PFSK-1 (cell line): Measurements from ENCODE around the gene KLF16.

Experiments used
- FOXP2 ChIP-seq: optimal IDR thresholded peaks from 2 replicates; pipeline ENCODE3; 2011; ENCODE audit warnings: borderline replicate concordance, control low read depth, inconsistent platforms; ENCODE audit not compliant: insufficient read depth; ENCODE audit errors: extremely low read length, extremely low read depth
- POLR2AphosphoS5 ChIP-seq: IDR thresholded peaks from 2 replicates; pipeline ENCODE4 v1.6.1; 2012; ENCODE audit warnings: low read depth, mild to moderate bottlenecking, control low read depth, low read length, moderate library complexity
- SIN3A ChIP-seq: IDR thresholded peaks from 2 replicates; pipeline ENCODE4 v1.6.1; 2012; ENCODE audit warnings: mild to moderate bottlenecking, low read length, moderate library complexity, borderline replicate concordance; ENCODE audit not compliant: insufficient read depth
- TAF1 ChIP-seq: IDR thresholded peaks from 2 replicates; pipeline ENCODE4 v1.6.1; 2012; ENCODE audit warnings: low read length, control low read depth, borderline replicate concordance; ENCODE audit not compliant: insufficient read depth
- TF ChIP-seq, protein P1 (sequence below), 2 experiments: IDR thresholded peaks; 2 replicates each; pipeline versions ENCODE4 v1.6.1 to v1.8.0; 2011 to 2012; ENCODE audit warnings: low read depth in 2 of 2, low read length in 2 of 2, control low read depth in 1 of 2, inconsistent platforms in 1 of 2, mild to moderate bottlenecking in 1 of 2, moderate library complexity in 1 of 2; ENCODE audit not compliant: insufficient read depth in 1 of 2

The KLF16 gene

DNA sequence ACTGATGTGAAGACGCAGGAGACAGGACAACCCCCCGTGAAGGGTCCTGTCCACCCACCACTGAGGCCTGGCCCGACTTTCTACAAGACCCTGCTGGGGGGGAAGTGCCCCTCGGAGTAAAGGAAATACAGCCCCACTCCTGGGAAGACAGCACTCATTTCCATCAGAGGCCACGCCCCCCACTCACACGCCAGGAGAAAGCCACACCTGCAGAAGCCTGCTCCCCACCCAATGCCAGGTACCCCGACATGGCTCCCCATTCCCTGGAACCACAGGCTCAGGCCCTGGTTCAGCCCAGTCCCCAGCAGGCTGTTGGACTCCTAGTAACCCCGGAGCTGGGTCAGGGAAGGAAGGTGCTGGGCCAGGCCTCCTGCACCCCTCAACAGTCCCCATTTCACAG is 40.4 kb downstream of the KLF16 start:
- TF ChIP-seq POLR2AphosphoS5 (no peak), TAF1 (no peak), FOXP2 (no peak)
- TF ChIP-seq, protein P1, sequence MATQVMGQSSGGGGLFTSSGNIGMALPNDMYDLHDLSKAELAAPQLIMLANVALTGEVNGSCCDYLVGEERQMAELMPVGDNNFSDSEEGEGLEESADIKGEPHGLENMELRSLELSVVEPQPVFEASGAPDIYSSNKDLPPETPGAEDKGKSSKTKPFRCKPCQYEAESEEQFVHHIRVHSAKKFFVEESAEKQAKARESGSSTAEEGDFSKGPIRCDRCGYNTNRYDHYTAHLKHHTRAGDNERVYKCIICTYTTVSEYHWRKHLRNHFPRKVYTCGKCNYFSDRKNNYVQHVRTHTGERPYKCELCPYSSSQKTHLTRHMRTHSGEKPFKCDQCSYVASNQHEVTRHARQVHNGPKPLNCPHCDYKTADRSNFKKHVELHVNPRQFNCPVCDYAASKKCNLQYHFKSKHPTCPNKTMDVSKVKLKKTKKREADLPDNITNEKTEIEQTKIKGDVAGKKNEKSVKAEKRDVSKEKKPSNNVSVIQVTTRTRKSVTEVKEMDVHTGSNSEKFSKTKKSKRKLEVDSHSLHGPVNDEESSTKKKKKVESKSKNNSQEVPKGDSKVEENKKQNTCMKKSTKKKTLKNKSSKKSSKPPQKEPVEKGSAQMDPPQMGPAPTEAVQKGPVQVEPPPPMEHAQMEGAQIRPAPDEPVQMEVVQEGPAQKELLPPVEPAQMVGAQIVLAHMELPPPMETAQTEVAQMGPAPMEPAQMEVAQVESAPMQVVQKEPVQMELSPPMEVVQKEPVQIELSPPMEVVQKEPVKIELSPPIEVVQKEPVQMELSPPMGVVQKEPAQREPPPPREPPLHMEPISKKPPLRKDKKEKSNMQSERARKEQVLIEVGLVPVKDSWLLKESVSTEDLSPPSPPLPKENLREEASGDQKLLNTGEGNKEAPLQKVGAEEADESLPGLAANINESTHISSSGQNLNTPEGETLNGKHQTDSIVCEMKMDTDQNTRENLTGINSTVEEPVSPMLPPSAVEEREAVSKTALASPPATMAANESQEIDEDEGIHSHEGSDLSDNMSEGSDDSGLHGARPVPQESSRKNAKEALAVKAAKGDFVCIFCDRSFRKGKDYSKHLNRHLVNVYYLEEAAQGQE (IDR thresholded peaks at IDR 0.05; ENCODE audit: insufficient read depth in 1 of 2, low read depth in 2 of 2, low read length in 2 of 2) = no peak

DNA sequence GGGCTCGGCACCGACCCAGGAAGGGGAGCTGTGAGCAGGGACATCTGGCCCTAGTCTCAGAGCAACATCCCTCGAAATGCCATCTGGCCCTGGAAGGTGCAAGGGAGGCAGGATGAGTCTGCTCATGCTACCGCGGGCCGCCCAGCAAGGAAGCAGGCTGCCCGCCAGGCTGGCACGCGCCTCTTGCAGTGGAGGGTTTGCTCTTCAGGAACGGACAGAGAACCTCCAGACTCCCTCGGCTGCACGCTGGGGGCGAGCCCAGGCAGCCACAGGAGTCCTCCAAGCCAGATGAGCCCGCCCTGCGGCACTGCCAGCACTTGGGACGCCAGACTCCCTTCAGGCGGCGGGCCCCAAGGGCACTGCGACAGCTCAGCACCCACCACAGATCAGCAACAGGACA is 41.2 kb downstream of the KLF16 start:
- TF ChIP-seq TAF1 (no peak), FOXP2 (no peak)
- TF ChIP-seq, protein P1 (IDR thresholded peaks at IDR 0.05; ENCODE audit: insufficient read depth in 1 of 2, low read depth in 2 of 2, low read length in 2 of 2) = no peak

DNA sequence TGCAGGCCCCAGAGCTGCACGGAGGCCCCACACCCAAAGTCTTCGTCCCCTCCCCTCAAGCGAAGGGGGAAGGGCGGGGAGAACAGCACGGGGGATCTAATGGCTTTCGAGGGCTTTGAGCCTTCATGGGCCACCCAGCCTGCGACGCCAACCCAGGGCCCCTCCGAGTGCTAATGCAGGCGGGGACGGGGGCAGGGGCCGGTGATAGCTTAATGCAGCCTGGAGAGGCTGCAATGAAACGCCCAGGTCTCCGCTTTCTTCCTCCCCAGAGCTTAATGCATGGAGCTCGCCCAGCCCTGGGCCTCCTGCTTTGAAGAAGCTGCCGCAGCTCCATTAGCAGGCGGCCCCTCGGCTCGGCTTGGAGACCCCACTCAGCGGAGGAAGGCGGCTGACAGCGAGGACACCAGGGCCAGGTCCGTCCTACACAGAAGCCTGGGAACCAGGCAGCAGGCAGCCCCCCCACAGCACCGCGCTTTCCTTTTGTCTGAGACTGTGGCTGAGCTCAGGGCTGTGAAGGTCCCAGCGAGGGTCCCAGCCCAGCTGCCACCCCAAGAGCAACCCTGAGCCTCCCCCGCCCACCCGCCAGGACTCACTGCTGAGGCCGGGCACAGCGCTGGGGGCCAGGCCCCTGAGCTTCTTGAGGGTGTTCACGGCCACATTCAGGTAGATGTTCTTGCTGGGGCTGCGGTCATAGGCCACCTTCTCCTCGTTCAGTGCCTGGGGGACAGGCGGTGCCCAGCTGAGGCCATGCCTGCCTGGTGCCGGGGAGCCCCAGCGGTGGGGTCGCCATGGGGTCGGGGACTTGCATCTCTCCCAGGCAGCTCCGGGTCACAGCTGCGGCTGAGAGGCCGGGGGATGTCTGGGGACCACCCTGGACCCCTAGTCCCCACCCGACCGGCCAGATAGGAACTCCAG is 43.8 kb downstream of the KLF16 start:
- TF ChIP-seq TAF1 (no peak), SIN3A (no peak), FOXP2 (no peak), POLR2AphosphoS5 (no peak)
- TF ChIP-seq, protein P1 (IDR thresholded peaks at IDR 0.05; ENCODE audit: insufficient read depth in 1 of 2, low read depth in 2 of 2, low read length in 2 of 2) = no peak

DNA sequence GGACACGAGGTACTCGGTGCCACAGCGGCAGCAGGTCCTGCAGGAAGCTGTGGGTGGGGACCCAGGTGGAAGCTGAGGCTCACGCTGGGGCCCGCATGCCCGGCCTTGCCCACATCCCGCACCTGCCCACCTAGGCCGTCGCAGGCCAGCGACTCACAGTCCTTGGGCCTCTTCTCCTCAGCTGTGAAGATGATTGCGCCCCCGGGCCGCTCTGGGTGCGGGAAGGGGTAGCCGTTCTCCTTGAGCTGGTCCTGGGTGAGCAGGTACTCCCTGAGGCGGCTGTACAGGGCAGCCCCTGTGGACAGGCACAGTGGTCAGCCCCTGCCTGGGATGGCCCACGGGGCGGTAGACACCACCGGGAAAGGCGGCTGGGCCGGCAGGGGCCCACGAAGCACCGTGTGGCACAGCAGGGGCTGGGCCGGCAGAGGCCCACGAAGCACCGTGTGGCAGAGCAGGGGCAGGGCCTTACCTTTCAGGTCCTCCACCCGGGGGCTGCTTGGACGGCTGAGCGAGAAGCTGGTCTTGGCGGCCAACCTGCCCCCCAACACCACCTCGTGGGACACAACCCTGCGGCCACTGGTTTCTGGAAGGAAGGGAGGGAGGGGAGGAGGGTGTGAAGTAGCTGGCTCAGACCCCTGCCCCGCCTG is 44.7 kb downstream of the KLF16 start:
- TF ChIP-seq POLR2AphosphoS5 = 0 out of 2 replicates have a peak, but pooled peaks have one; percentile 36
- TF ChIP-seq FOXP2 = no peak
- TF ChIP-seq SIN3A = no peak
- TF ChIP-seq, protein P1 (IDR thresholded peaks at IDR 0.05; ENCODE audit: insufficient read depth in 1 of 2, low read depth in 2 of 2, low read length in 2 of 2) = no peak
